Right lobe of liver (tissue), 6 donors: ENCODE measurements around the gene BACH2. TPM values are rescaled to one million over a fixed set of nuclear protein-coding genes. Genes with fewer than 3 reads are reported as not detected.

Experiments
- ATAC-seq, 4 donors: fragments of 200-7000 bp; cut with Tn5 transposase; one replicate each; pipeline ENCODE4 v1.9.1; 2020; ENCODE audit warnings: mild to moderate bottlenecking in 4 of 4, moderate library complexity in 4 of 4
- DNase-seq, 3 donors: peaks; one replicate each; pipeline ENCODE4 v3.0.0-alpha.2; 2020
- H3K27ac ChIP-seq, 3 donors: fragments of 200-600 bp; one replicate each; pipeline ENCODE4 v1.8.0; 2022
- H3K27me3 ChIP-seq, 2 donors: fragments of 200-600 bp; one replicate each; pipeline ENCODE4 v1.8.0; 2022
- H3K36me3 ChIP-seq, 4 donors: fragments of 200-600 bp; sonication (generic) in 1 of 4; one replicate each; pipeline versions ENCODE4 v1.5.1 to v1.8.0; 2017 to 2022; ENCODE audit warnings: control low read depth in 1 of 4
- H3K4me1 ChIP-seq, 4 donors: fragments of 200-600 bp; sonication (generic) in 1 of 4; one replicate each; pipeline versions ENCODE4 v1.5.1 to v1.8.0; 2017 to 2022; ENCODE audit warnings: control low read depth in 1 of 4
- H3K4me3 ChIP-seq, 3 donors: fragments of 200-600 bp; one replicate each; pipeline ENCODE4 v1.8.0; 2022
- H3K9me3 ChIP-seq, 4 donors: fragments of 200-600 bp; sonication (generic) in 1 of 4; one replicate each; pipeline versions ENCODE4 v1.5.1 to v1.8.0; 2017 to 2022; ENCODE audit warnings: control low read depth in 1 of 4
- CTCF ChIP-seq, 4 donors: fragments of 200-600 bp in 3 of 4; fragments of 450-650 bp in 1 of 4; IDR thresholded peaks; one replicate each; pipeline versions ENCODE4 v1.5.1 to v1.8.0; 2016 to 2022; ENCODE audit warnings: antibody characterized with exemption in 4 of 4, mild to moderate bottlenecking in 2 of 4
- POLR2A ChIP-seq: fragments of 450-650 bp; IDR thresholded peaks from one replicate; pipeline ENCODE4 v1.6.1; 2017; ENCODE audit warnings: antibody characterized with exemption, mild to moderate bottlenecking
- WGBS: methylation state at CpG from one replicate; pipeline ENCODE4 v1.1.6; 2018; ENCODE audit warnings: low coverage, low lambda C conversion rate; ENCODE audit not compliant: insufficient coverage; ENCODE audit errors: missing lambda C conversion rate; 5-methylcytosine and 5-hydroxymethylcytosine counted together
- intact Hi-C, 2 donors: fragments of 100-400 bp; cut with DNase I; formaldehyde crosslinking; loops; one replicate each; pipeline versions ENCODE4 v1.11.2 to v1.14.1; 2022
- total RNA-seq, 6 experiments: library from RNA; depleted of rRNA in 2 of 6; stranded (reverse); fragments of >200 nt in 2 of 6; fragmentation: NEBNext Ultra II Directional in 3 of 6; extraction: Animal tissue kit (Norgen Biotek cat#: 25700) in 3 of 6; gene quantifications; one replicate each; pipeline versions ENCODE4 v1.1.0 to v1.2.4, GENCODE V29; 2016 to 2023
- donor health status: DM: no; HTN: yes; CAD: no.
- donor health status: DM: no; HTN: no; CAD: no.
- donor health status: DM: no; HTN: no; CAD: no.
- donor health status: DM: no; HTN: yes; CAD: no.
- donor health status: DM: no; HTN: yes; CAD: no.

The BACH2 gene
- total RNA-seq, 6 experiments from 2014 or later = 2.6 to 12.6 (median 3.1) TPM

- Histone ChIP-seq H3K4me1 (peaks cover 0 to 6% (median 2%) of the 10 kb centered on the region in 4 donors), H3K4me3 (no peak overlapping the region), H3K27ac (no peak overlapping the region), H3K27me3 (no peaks in the 10 kb centered on the region), H3K9me3 (no peaks in the 10 kb centered on the region), H3K36me3 (no peaks in the 10 kb centered on the region)
- DNase-seq (no peak), ATAC-seq (no peak)
- TF ChIP-seq CTCF (IDR thresholded peaks at IDR 0.05) = no peak
- TF ChIP-seq POLR2A = no peak
- intact Hi-C loops = no loop called here
- WGBS = 77% methylated on average over 10 of the region's 13 CpGs
These were observed 149.6 kb downstream of the BACH2 start for GRCh38 chr6:90146921-90147649.

GRCh38 chr6:90146024-90146423 lies 150.6 kb downstream of the BACH2 start:
- 47% methylated on average over 4 of the region's 4 CpGs for WGBS
- Histone ChIP-seq H3K4me3 (no peak overlapping the region), H3K27ac (no peak overlapping the region), H3K27me3 (no peaks in the 10 kb centered on the region), H3K4me1 (peaks cover 0 to 6% (median 2%) of the 10 kb centered on the region in 4 donors), H3K9me3 (no peaks in the 10 kb centered on the region), H3K36me3 (no peaks in the 10 kb centered on the region)
- intact Hi-C loops = no loop called here
- ATAC-seq (peak; percentile 29 to 76 (median 37)), DNase-seq (no peak)
- no peak for TF ChIP-seq POLR2A

GRCh38 chr6:90144928-90145555 lies 151.6 kb downstream of the BACH2 start:
- Histone ChIP-seq H3K9me3 (no peaks in the 10 kb centered on the region), H3K36me3 (no peaks in the 10 kb centered on the region), H3K27ac (no peak overlapping the region), H3K4me3 (no peak overlapping the region), H3K27me3 (no peaks in the 10 kb centered on the region), H3K4me1 (peaks cover 0 to 6% (median 2%) of the 10 kb centered on the region in 4 donors)
- ATAC-seq = no peak
- no peak for TF ChIP-seq POLR2A
- TF ChIP-seq CTCF (IDR thresholded peaks at IDR 0.05) = no peak
- DNase-seq = no peak
- 81% methylated on average over 3 of the region's 3 CpGs for WGBS
- intact Hi-C loops = no loop called here

- Histone ChIP-seq H3K4me1 (peaks cover 0 to 5% (median 2%) of the 10 kb centered on the region in 4 donors), H3K4me3 (no peak overlapping the region), H3K27ac (no peak overlapping the region), H3K36me3 (no peaks in the 10 kb centered on the region), H3K27me3 (no peaks in the 10 kb centered on the region), H3K9me3 (no peaks in the 10 kb centered on the region)
- no peak for DNase-seq
- TF ChIP-seq POLR2A (no peak), CTCF (IDR thresholded peaks at IDR 0.05) (no peak)
- no peak for ATAC-seq
- WGBS = 86% methylated on average over 3 of the region's 3 CpGs
- intact Hi-C loops = no loop called here
These were observed 152.2 kb downstream of the BACH2 start for GRCh38 chr6:90144396-90144795.

- intact Hi-C loops = no loop called here
- Histone ChIP-seq H3K9me3 (no peaks in the 10 kb centered on the region), H3K4me1 (peaks cover 0 to 5% (median 0%) of the 10 kb centered on the region in 4 donors), H3K4me3 (no peak overlapping the region), H3K27me3 (no peaks in the 10 kb centered on the region), H3K36me3 (no peaks in the 10 kb centered on the region), H3K27ac (no peak overlapping the region)
- TF ChIP-seq CTCF (IDR thresholded peaks at IDR 0.05) = no peak
- TF ChIP-seq POLR2A = no peak
- ATAC-seq (no peak), DNase-seq (no peak)
- 95% methylated on average over 1 of the region's 1 CpG for WGBS
These were observed 156.0 kb downstream of the BACH2 start for GRCh38 chr6:90140683-90141082.
